HG03196 (cell line): ENCODE data around the gene RGS3.

Experiments
- ATAC-seq: cut with Tn5 transposase; IDR thresholded peaks from one replicate; pipeline ENCODE4 v1.9.1; 2021; ENCODE audit not compliant: unreplicated experiment

The RGS3 gene

GRCh38 chr9:113583511-113584427 is 120.2 kb downstream of the RGS3 start:
- no peak for ATAC-seq

- no peak for ATAC-seq
These were observed 121.0 kb downstream of the RGS3 start for GRCh38 chr9:113584428-113585084.

DNA sequence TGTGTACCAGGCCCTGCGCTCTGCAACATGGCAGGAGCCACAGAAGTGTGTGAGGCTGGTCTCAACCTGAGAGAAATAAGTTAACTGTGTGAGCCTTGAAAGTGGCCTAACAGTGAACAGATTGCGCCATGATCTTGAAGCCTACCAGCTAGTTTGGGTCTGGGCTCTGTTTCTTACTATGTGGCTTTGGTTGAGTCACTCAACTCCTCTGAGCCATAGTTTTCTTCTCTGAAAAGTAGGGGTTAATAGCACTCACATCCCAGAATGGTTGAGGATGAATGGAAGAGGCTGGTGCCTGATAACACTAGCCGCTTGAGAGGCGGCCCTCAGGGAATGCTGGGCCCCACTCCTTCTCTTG is 121.5 kb downstream of the RGS3 start:
- ATAC-seq: no peak

DNA sequence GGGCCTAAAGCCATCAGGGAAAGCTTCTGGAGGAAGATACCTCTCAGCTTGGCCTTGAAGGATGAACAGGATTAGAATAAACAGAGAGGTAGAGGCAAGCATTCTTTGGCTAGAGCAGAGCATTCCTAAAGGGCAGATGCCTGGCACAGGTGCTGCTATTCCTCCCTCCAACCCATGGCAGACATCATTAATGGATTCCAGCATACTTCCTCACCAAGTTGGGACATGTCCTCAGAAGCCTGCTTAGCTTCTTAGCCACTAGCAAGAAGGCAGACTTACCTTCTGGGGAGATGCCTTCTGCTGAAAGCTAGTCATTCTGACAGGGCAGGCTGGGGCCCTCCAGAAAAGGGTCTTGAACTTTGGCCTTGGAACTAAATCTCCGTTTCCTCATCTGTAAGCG is 122.0 kb downstream of the RGS3 start:
- ATAC-seq: no peak

GRCh38 chr9:113587471-113588031 is 124.0 kb downstream of the RGS3 start:
- no peak for ATAC-seq

GRCh38 chr9:113588242-113588810 is 124.8 kb downstream of the RGS3 start:
- no peak for ATAC-seq

GRCh38 chr9:113588936-113589335 is 125.4 kb downstream of the RGS3 start:
- no peak for ATAC-seq

- ATAC-seq: no peak
These were observed 125.9 kb downstream of the RGS3 start for GRCh38 chr9:113589407-113589806.

- no peak for ATAC-seq
These were observed 126.4 kb downstream of the RGS3 start for GRCh38 chr9:113589890-113590289.

DNA sequence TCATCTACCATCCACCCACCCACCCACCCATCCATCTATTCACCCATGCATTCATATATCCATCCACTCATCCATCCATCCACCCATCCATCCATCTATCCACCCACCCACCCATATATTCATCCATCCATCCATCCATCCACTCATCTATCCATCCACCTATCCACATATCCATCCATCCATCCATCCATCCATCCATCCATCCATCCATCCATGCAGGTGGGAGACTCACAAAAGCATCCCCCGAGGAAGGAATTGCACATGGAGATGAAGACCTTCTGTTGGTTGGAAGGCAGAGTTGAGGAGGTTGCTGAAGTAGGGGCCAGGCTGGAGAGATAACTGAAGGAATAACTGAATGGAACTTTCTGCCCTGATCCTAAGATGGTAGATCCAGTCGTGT is 126.9 kb downstream of the RGS3 start:
- ATAC-seq: no peak

DNA sequence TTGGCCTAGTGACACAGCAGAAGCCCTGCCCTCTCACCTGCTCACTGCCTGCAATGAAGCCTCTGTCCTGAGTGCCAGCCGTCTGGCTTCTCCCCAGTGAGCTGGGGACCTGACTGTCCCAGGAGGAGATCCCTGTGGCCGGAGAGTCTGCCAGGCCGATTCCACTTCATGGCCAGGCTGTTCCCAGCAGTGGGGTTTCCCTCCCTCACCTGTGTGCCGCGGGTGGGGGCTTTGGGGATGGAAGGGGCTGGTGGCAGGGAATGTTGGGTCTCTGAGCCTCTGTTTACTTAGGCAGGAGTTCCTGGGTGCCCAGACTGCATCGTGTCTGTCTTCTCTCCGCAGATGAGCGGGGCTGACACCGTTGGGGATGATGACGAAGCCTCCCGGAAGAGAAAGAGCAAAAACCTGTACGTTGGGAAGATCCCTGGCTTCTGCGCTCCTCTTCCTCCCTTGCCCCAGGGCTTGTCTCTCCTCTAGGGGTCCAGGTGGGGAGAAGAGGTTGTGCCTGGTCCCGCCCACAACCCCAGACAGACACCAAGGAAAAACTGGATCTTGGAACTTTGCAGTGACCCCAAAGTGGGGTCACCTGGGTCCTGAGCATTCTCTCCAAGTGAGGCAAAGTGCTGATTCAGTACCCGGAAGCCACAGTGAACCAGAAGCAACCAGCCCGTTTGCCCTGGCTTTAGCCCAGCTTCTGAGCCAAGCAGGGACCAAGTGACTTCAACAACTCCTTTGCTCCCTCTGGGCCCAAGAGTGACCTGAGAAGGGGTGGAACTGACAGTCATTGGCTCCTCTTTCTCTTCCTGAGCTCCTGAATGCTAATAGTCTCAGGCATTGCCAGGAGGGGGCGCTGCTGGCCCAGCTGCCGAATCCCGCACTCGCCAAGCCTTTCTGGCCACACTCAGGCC is 127.7 kb downstream of the RGS3 start:
- ATAC-seq: peak; percentile 34

DNA sequence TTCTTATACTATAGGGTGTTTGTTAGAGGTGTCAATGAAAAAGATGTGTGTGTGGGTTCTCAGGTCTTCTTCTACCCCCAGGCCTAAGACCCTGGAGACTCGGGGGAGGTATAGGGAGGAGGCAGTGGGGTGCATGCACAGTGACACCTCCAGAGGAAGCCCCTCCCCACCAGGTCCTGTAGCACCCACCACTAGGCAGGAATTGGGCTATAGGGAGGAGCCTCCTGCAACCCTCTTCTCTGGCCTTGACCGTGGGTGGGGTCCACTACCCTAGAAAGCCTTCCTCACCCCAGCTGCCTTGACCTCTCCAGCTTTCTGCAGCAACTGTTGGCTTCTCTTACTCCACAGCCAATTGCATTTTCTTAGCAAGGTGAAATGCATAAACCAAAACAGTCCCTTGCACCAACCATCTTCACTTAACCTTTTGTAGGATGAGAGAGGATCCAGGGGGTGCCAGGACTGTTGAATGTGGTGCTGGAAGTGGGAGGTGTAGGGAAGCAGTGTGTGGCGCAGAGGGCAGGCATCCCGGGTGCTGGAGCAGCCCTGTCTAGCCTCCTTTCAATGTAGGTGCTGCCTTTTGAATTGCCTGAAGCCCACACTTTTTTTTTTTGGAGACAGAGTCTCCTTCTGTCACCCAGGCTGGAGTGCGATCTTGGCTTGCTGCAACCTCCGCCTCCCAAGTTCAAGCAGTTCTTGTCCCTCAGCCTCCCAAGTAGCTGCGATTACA is 128.5 kb downstream of the RGS3 start:
- ATAC-seq: no peak

DNA sequence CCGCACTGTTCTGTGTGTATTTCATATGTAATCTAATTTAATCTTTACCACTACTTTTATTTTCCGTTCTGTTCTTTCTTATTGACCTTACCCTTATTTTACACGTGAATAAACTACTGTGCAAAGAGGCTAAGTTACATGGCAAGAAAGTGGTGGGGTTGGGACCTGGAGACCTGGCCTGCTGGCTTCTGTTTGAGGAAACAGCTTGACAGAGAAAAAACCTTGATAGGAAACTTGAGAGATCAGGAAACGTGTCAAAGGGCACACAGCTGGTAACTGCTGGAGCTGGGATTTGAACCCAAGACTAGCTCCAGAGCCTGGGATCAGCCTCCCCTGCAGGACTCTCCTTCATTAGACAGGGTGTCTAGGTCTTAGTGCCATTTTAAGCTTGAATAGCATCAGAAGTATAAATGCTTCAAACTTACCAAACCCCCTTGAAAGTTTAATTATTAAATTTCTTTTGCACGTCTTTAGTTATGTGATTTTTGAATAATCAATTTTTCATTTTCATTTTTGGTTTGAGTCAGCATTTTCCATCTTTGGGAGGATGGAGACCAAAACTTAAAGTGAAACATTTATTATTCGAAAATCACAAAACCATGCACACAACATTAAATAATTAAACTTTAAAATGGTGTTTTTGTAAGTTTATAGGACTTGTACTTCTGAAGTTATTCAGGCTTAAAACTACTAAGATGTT is 129.5 kb downstream of the RGS3 start:
- no peak for ATAC-seq

DNA sequence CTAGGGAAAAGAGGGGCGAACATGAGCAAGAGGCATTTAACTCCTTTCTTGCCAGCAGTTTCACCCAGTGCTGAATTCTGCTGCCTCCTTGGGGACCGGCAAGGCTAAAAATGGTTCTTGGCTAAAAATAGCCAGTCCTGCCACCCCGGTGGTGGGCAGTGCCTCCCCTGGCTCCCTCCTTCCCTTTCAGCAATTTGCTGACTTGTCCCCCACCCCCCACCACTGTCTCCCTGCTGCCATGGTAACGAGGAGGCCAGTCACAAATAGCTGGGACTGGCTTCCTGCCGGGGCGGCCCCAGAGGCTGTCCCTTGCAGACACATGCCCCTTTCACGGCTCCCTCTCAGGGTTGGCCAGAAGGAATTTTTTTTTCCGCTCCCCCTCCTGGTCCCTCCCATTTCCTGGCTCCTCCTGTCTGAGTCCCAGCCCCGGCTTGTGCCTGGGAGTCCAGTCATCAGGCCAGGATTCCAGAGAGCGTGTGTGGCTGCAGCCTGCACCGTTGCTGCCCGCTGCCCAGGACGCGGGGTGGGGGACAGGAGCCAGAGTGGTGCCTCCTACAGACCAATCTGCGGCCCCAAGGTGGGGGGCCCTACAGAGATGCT is 130.3 kb downstream of the RGS3 start:
- peak; percentile 78 for ATAC-seq

- ATAC-seq: no peak
These were observed 131.2 kb downstream of the RGS3 start for GRCh38 chr9:113594484-113595299.

DNA sequence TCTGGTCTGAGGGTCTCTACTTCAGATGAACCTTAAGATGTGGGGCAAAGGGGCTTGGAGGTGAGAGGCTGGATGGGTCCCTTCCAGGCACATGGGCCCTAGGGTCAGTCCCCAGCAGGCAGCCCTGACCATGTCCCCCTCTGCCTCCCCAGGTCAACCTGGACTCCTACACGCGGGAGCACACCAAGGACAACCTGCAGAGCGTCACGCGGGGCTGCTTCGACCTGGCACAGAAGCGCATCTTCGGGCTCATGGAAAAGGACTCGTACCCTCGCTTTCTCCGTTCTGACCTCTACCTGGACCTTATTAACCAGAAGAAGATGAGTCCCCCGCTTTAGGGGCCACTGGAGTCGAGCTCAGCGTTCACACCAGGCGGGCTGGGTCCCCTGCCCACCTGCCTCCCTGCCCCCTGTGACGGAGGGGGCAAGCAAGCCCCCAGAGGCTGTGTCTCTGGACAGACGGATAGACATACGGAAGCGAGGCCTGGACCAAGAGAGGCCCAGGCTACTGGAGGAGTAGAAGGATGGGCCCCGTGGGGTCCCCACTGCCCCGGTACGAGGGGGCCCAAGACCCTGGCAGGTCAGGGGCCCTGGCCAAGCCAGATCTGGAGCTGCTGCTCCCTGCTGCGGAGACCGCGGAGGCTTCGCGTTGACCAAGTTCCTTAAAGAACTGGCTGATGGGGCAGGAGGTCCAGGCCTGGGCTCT is 133.2 kb downstream of the RGS3 start:
- no peak for ATAC-seq

DNA sequence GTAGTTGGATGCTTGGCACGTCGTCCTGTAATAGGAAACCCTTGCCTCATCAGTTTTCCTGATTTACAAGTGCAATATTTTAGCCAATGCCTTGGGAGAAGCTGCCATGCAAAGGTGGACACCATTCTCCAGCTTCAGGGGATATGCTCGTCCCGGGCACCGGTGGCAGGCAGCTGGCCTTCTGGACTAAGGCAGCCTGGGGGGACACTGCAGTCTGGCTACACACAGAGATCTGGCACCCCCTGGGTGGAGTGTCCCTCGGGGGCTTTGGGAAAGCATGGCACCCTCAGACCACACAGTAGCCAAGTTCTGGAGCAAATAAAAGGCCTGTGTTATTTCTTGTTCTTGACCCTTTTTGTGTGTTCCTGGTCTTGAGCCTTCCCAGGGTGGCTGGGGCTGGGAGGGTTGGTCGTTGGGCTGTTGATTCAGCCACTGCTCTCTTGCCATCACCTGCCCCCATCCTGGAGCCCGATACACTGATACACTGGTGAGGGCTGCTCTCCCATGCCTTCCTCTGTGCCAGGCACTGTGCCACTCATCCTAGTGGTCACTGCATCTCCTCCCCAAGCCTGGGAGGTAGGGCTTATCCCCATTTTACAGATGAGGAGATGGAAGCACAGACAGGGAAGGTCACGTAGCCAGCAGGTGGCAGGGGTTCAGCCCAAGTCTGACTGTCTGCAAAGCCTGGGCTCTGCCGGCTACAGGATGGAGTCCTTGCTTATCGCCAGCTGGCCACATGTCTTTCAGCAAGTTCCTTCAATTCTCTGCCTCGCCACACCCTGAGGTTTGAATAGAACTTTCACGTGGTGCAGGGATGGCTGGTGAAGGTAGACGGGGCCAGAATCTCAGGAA is 134.1 kb downstream of the RGS3 start:
- no peak for ATAC-seq
